WTC11 (cell line): ENCODE results near the gene EHD4. TPM values are rescaled to one million over a fixed set of nuclear protein-coding genes. Genes with fewer than 3 reads are reported as not detected.

Experiments
- ATAC-seq: fragments of 200-7000 bp; cut with Tn5 transposase; 2 replicates; pipeline ENCODE4 v1.10.0; 2021; ENCODE audit warnings: mild to moderate bottlenecking, moderate library complexity
- CTCF ChIA-PET: fragments of 300-600 bp; sonication (Branson Sonifier 250); formaldehyde crosslinking; loops from one replicate; lab custom pipeline; 2021; ENCODE audit warnings: antibody characterized with exemption; lab: Charles Lee
- POLR2A ChIA-PET: fragments of 350-600 bp; sonication (Branson Sonifier 250); formaldehyde crosslinking; loops from one replicate; lab custom pipeline; 2021; ENCODE audit warnings: antibody characterized with exemption; lab: Charles Lee
- DNase-seq: peaks from one replicate; pipeline ENCODE4 v3.0.0; 2021; ENCODE audit warnings: low spot score
- H3K27ac Mint-ChIP-seq: 2 replicates; pipeline ENCODE4 v1.8.0; 2021; ENCODE audit warnings: mixed read lengths
- H3K27me3 Mint-ChIP-seq: 2 replicates; pipeline ENCODE4 v1.8.0; 2021; ENCODE audit warnings: low read depth, mild to moderate bottlenecking, moderate library complexity, mixed read lengths
- H3K36me3 Mint-ChIP-seq: 2 replicates; pipeline ENCODE4 v1.8.0; 2021; ENCODE audit warnings: mixed read lengths
- H3K4me1 Mint-ChIP-seq: 2 replicates; pipeline ENCODE4 v1.8.0; 2022; ENCODE audit warnings: mixed read lengths
- H3K4me3 Mint-ChIP-seq: 2 replicates; pipeline ENCODE4 v1.8.0; 2021; ENCODE audit warnings: mild to moderate bottlenecking, moderate library complexity, mixed read lengths
- H3K9me3 Mint-ChIP-seq: 2 replicates; pipeline ENCODE4 v1.8.0; 2021; ENCODE audit warnings: mixed read lengths
- AR ChIP-seq: fragments of 250-450 bp; sonication (Bioruptor Pico); IDR thresholded peaks from 2 replicates; pipeline ENCODE4 v1.9.0; 2021; ENCODE audit warnings: mild to moderate bottlenecking
- CBFB ChIP-seq: sonication (generic); formaldehyde crosslinking; IDR thresholded peaks from 2 replicates; pipeline ENCODE4 v1.8.1; 2022; ENCODE audit warnings: mild to moderate bottlenecking, low read depth, missing genetic modification reagents
- CREB1 ChIP-seq: sonication (generic); formaldehyde crosslinking; IDR thresholded peaks from 2 replicates; pipeline ENCODE4 v1.8.0; 2023; ENCODE audit warnings: mild to moderate bottlenecking, missing genetic modification reagents
- ETV6 ChIP-seq: sonication (generic); formaldehyde crosslinking; IDR thresholded peaks from 2 replicates; pipeline ENCODE4 v1.8.1; 2022; ENCODE audit warnings: mild to moderate bottlenecking, missing genetic modification reagents
- GRHL2 ChIP-seq: fragments of 250-450 bp; sonication (Bioruptor Pico); IDR thresholded peaks from 2 replicates; pipeline ENCODE4 v1.8.0; 2022; ENCODE audit warnings: mild to moderate bottlenecking, moderate library complexity; ENCODE audit not compliant: insufficient replicate concordance, severe bottlenecking
- HMGA2 ChIP-seq: fragments of 250-450 bp; sonication (Bioruptor Pico); IDR thresholded peaks from 2 replicates; pipeline ENCODE4 v1.4.0; 2021; ENCODE audit warnings: mild to moderate bottlenecking, moderate library complexity
- IRF1 ChIP-seq: sonication (generic); formaldehyde crosslinking; IDR thresholded peaks from 2 replicates; pipeline ENCODE4 v1.8.0; 2023; ENCODE audit warnings: missing genetic modification reagents
- IRF2 ChIP-seq: sonication (generic); formaldehyde crosslinking; IDR thresholded peaks from 2 replicates; pipeline ENCODE4 v1.8.0; 2022; ENCODE audit warnings: low read depth, missing genetic modification reagents, borderline replicate concordance
- JAZF1 ChIP-seq: fragments of 250-450 bp; sonication (Bioruptor Pico); IDR thresholded peaks from 2 replicates; pipeline ENCODE4 v1.9.0; 2021; ENCODE audit warnings: moderate library complexity, mild to moderate bottlenecking, inconsistent platforms
- JUN ChIP-seq: sonication (generic); formaldehyde crosslinking; IDR thresholded peaks from 2 replicates; pipeline ENCODE4 v1.8.0; 2023; ENCODE audit warnings: mild to moderate bottlenecking, missing genetic modification reagents
- KAT7 ChIP-seq: sonication (generic); formaldehyde crosslinking; IDR thresholded peaks from 2 replicates; pipeline ENCODE4 v1.8.1; 2023; ENCODE audit warnings: missing genetic modification reagents, mild to moderate bottlenecking, borderline replicate concordance
- MYBL2 ChIP-seq: sonication (generic); formaldehyde crosslinking; IDR thresholded peaks from 2 replicates; pipeline ENCODE4 v1.8.1; 2023; ENCODE audit warnings: mild to moderate bottlenecking, moderate library complexity, missing genetic modification reagents
- NR2C2 ChIP-seq: sonication (generic); formaldehyde crosslinking; IDR thresholded peaks from 2 replicates; pipeline ENCODE4 v1.8.0; 2022; ENCODE audit warnings: mild to moderate bottlenecking, missing genetic modification reagents
- NR3C1 ChIP-seq: sonication (generic); formaldehyde crosslinking; conservative IDR thresholded peaks from 2 replicates; pipeline ENCODE4 v1.8.1; 2023; ENCODE audit warnings: low read depth, mild to moderate bottlenecking, missing genetic modification reagents
- OVOL2 ChIP-seq: fragments of 250-450 bp; sonication (Bioruptor Pico); IDR thresholded peaks from 2 replicates; pipeline ENCODE4 v1.9.0; 2021; ENCODE audit warnings: mild to moderate bottlenecking, borderline replicate concordance
- PRRX2 ChIP-seq: fragments of 250-450 bp; sonication (Bioruptor Pico); IDR thresholded peaks from 2 replicates; pipeline ENCODE4 v1.8.0; 2021; ENCODE audit warnings: mild to moderate bottlenecking
- RORB ChIP-seq: fragments of 250-450 bp; sonication (Bioruptor Pico); IDR thresholded peaks from 2 replicates; pipeline ENCODE4 v1.9.0; 2021; ENCODE audit warnings: mild to moderate bottlenecking
- TP53 ChIP-seq: sonication (generic); formaldehyde crosslinking; IDR thresholded peaks from 2 replicates; pipeline ENCODE4 v1.8.1; 2023; ENCODE audit warnings: mild to moderate bottlenecking, missing genetic modification reagents
- ZNF219 ChIP-seq: sonication (generic); formaldehyde crosslinking; IDR thresholded peaks from 2 replicates; pipeline ENCODE4 v1.8.0; 2023; ENCODE audit warnings: missing genetic modification reagents, mild to moderate bottlenecking, borderline replicate concordance
- ZNF263 ChIP-seq: sonication (generic); formaldehyde crosslinking; IDR thresholded peaks from 2 replicates; pipeline ENCODE4 v1.8.1; 2022; ENCODE audit warnings: low read depth, mild to moderate bottlenecking, moderate library complexity, missing genetic modification reagents
- ZNF416 ChIP-seq: fragments of 250-450 bp; sonication (Bioruptor Pico); IDR thresholded peaks from 2 replicates; pipeline ENCODE4 v1.9.0; 2021; ENCODE audit warnings: mild to moderate bottlenecking, inconsistent platforms
- ZNF423 ChIP-seq: fragments of 250-450 bp; sonication (Bioruptor Pico); IDR thresholded peaks from 2 replicates; pipeline ENCODE4 v2.1.2; 2022; ENCODE audit warnings: mild to moderate bottlenecking, moderate library complexity
- ZNF425 ChIP-seq: fragments of 250-450 bp; sonication (Bioruptor Pico); conservative IDR thresholded peaks from 2 replicates; pipeline ENCODE4 v1.9.0; 2021; ENCODE audit warnings: mild to moderate bottlenecking
- ZNF512 ChIP-seq: sonication (generic); formaldehyde crosslinking; IDR thresholded peaks from 2 replicates; pipeline ENCODE4 v1.8.1; 2022; ENCODE audit warnings: missing genetic modification reagents, borderline replicate concordance
- ZNF671 ChIP-seq: fragments of 250-450 bp; sonication (Bioruptor Pico); IDR thresholded peaks from 2 replicates; pipeline ENCODE4 v1.8.0; 2021; ENCODE audit warnings: mild to moderate bottlenecking
- total RNA-seq: library from RNA; stranded (reverse); gene quantifications from 3 replicates; pipeline ENCODE4 v1.2.3, GENCODE V29; 2021
- TF ChIP-seq, protein P1 (sequence below): sonication (generic); formaldehyde crosslinking; IDR thresholded peaks from 2 replicates; pipeline ENCODE4 v1.8.1; 2023; ENCODE audit warnings: mild to moderate bottlenecking, missing genetic modification reagents

Gene EHD4
- total RNA-seq, 1 experiment from 2014 or later, result 23.9 TPM

DNA sequence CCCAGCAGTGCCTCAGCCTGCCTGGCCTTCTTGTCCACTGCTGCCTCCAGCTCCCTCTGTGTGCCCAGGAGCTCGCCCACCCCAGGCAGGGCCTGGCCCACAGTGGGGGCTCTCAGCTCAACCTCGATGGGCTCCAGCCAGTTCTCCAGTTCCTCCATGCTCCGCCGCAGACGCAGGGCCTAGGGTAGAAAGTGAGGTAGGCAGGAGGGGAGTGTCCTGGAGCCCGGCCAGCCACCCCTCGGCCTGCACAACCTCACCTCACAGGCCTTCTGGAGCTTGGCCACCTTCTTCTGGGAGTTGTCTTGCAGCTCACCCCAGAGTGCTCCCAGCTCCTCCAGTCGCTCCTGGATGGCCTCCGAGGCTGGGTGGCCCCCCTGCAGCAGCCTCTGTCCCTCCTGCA lies 115.0 kb downstream of the EHD4 start:
- ChIA-PET CTCF (interaction anchor here (1.2 to 3.1 kb wide), 2 partner anchors 47 to 227 kb away, joined by 3 to 23 read pairs; no protein-coding TSS in a partner anchor), POLR2A (no interaction called here)
- TF ChIP-seq KAT7 (no peak), HMGA2 (CRISPR knock-in tag) (no peak), ZNF425 (CRISPR knock-in tag) (no peak), IRF1 (CRISPR knock-in tag) (no peak), TP53 (CRISPR knock-in tag) (no peak), CBFB (CRISPR knock-in tag) (no peak), ZNF671 (CRISPR knock-in tag) (no peak), ZNF416 (CRISPR knock-in tag) (no peak), JUN (no peak), PRRX2 (no peak), NR3C1 (CRISPR knock-in tag) (no peak), ZNF423 (CRISPR knock-in tag) (no peak), OVOL2 (no peak), NR2C2 (CRISPR knock-in tag) (no peak), IRF2 (CRISPR knock-in tag) (no peak), GRHL2 (CRISPR knock-in tag) (no peak), MYBL2 (no peak), RORB (CRISPR knock-in tag) (no peak)
- DNase-seq (no peak), ATAC-seq (no peak)
- no peak overlapping the region for H3K27ac Mint-ChIP-seq
- H3K4me1 Mint-ChIP-seq, result peaks cover 4% of the 10 kb centered on the region
- H3K4me3 Mint-ChIP-seq, result no peak overlapping the region
- no peaks in the 10 kb centered on the region for H3K9me3 Mint-ChIP-seq
- H3K27me3 Mint-ChIP-seq, result no peaks in the 10 kb centered on the region
- no peaks in the 10 kb centered on the region for H3K36me3 Mint-ChIP-seq

DNA sequence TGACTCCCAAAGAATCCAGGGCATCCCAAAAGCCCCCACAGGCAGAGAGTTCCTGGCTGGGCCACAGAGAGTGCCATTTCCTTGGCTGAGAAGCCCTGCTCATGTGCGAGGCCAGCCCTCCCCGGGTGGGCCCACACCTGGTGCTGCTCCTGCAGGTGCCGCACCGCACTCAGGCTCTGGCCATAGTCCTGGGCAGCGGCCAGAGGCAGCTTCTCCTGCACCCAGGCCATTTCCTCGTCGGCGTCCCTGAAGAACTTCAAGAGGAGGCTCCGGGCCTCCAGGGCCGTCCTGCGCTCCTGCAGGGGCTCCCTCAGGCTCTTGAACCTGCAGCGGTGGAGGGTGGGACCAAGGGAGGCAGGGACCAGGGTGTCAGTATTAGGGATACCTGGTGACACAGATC lies 115.6 kb downstream of the EHD4 start:
- DNase-seq, result no peak
- Mint-ChIP-seq H3K4me1 (peaks cover 4% of the 10 kb centered on the region), H3K27me3 (no peaks in the 10 kb centered on the region), H3K27ac (no peak overlapping the region), H3K36me3 (no peaks in the 10 kb centered on the region), H3K4me3 (no peak overlapping the region), H3K9me3 (no peaks in the 10 kb centered on the region)
- no peak for ATAC-seq
- ChIA-PET POLR2A (no interaction called here), CTCF (interaction anchor here (1.9 kb wide), 1 partner anchor 48 kb away, joined by 10 read pairs; no protein-coding TSS in a partner anchor)
- TF ChIP-seq CREB1 (CRISPR knock-in tag) (no peak), AR (no peak), ETV6 (CRISPR knock-in tag) (no peak), ZNF219 (CRISPR knock-in tag) (no peak), PRRX2 (no peak), JAZF1 (no peak), ZNF512 (CRISPR knock-in tag) (no peak), ZNF263 (CRISPR knock-in tag) (no peak)
- TF ChIP-seq, protein P1, sequence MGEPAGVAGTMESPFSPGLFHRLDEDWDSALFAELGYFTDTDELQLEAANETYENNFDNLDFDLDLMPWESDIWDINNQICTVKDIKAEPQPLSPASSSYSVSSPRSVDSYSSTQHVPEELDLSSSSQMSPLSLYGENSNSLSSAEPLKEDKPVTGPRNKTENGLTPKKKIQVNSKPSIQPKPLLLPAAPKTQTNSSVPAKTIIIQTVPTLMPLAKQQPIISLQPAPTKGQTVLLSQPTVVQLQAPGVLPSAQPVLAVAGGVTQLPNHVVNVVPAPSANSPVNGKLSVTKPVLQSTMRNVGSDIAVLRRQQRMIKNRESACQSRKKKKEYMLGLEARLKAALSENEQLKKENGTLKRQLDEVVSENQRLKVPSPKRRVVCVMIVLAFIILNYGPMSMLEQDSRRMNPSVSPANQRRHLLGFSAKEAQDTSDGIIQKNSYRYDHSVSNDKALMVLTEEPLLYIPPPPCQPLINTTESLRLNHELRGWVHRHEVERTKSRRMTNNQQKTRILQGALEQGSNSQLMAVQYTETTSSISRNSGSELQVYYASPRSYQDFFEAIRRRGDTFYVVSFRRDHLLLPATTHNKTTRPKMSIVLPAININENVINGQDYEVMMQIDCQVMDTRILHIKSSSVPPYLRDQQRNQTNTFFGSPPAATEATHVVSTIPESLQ (CRISPR knock-in tag), result no peak
